Globus pallidus (tissue), 1 donor: ENCODE data around the gene PPP4R3B.
"Not testable (repeated sequence)": the region's sequence is repeated elsewhere in the genome, so short reads cannot be mapped to it uniquely, and the experiment has no call there.

ENCODE experiments used
- DNase-seq: peaks from one replicate; pipeline ENCODE4 v3.0.0-alpha.2; 2015; ENCODE audit warnings: low spot score

PPP4R3B gene

GRCh38 chr2:55595536-55595935 is 21.9 kb downstream of the PPP4R3B start:
- no peak for DNase-seq

DNA sequence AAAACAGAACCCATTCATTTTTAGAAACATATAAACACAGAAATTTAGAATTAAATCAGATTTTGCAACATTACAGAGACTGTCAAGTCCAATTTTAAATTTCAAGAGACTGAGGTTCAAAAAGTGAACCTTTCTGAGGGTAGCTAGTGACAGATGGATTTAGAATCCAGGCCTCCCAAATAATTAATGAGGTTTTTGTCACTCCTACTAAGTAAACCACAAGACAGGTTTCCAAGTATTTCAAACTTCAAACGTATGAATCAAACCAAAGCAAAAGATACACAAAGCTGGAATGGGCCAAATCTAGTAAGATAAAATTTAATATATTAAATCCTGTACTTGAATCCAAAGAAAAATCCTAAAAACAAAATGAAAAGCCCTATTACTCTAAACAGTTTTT is 25.3 kb downstream of the PPP4R3B start:
- no peak for DNase-seq

DNA sequence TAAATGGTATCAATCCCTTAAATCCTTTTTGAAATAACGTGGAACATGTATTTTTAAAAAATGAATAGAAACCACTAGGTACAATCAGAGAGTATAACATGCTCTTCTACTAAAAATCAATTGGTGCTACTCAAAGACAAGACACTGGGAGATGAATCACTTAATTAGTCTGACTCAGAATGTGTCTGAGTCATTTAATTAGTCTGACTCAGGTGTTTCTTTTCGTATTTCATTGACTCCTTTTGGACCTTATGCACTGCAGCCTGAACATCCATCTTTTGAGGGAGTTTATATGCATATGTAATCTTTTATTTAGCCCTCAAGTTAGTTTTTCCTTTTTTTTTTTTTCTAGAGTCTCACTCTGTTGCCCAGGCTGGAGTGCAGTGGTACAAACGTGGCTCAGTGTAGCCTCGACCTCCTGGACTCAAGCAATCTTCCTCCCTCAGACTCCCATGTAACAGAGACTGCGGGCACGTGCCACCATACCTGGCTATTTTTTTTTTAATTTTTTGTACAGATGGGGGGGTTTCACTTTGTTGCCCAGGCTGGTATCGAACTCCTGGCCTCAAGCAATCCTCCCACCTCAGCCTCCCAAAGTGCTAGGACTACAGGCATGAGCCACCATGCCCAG is 26.5 kb downstream of the PPP4R3B start:
- DNase-seq, result no peak

DNA sequence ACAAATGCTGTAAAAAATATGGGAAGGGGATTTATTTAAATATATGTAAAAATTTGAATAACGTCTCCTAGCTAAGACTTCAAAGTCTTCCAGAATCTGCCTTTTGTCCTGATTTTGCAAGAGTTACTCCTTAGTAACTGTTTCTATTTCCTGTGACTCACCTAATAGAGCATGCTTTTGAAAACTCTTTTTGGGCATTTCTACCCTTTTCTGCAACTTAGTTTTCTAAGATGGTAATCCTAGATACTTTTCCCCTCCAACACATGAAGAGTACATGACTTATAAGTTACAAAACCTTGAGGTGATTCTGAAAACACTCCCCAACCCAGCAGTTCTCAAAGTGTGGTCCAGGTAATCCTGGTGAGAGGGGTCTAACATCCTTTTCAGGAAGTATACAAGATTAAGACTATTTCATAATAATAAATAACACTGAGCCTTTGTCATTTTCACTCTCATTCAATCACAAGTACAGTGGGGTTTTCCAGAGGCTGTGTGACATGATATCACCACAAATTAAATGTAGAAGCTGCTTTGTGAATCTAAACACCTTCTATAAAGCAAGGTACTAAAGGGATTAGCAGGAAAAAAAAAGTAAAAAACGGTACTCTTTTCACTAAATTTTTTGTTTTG is 31.9 kb downstream of the PPP4R3B start:
- DNase-seq, result no peak

DNA sequence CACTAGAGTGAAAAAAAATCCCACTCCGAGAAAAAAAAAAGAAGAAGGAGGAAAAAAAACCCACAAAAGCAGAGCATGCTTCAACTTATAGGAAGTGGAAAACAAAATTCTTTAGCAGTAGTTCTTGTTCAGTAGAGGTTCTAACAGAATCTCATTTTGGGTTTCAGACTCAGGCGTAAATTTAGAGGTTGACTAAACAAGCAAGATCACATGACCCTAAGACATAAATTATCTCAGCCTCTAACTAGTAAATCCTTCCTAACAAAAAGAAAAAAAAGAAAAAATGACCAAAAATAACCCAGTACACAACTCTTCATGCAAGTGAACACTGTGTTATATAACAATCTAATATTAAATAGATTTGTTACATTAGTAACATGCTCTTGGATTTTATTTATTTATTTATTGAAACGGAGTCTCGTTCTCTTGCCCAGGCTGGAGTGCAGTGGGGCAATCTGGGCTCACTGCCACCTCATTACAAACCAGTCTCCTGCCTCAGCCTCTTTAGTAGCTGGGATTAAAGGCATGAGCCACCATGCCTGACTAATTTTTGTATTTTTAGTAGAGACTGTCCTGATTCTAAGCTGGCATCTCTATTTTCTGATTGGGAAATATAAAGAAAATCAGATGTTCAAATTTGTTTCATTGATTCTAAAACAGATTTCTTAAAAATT is 35.4 kb downstream of the PPP4R3B start:
- DNase-seq, result peak; percentile 11

GRCh38 chr2:55581435-55581834 is 36.0 kb downstream of the PPP4R3B start:
- no peak for DNase-seq

GRCh38 chr2:55569002-55569401 is 48.4 kb downstream of the PPP4R3B start:
- not testable (repeated sequence) for DNase-seq

DNA sequence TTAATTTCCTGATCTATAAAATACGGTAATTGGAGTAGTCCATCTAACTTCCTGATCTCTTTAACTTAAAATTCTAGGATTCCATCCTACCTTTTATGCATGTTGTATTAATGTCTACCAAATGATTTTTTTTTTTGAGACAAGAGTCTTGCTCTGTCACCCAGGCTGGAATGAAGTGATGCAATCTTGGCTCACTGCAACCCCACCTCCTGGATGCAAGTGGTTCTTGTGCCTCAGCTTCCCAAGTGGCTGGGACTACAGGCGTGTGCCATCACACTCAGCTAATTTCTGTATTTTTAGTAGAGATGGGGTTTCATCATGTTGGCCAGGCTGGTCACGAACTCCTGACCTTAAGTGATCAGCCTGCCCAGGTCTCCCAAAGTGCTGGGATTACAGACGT is 50.1 kb downstream of the PPP4R3B start:
- DNase-seq, result no peak

GRCh38 chr2:55565613-55566012 is 51.8 kb downstream of the PPP4R3B start:
- DNase-seq, result no peak

- no peak for DNase-seq
These were observed 56.6 kb downstream of the PPP4R3B start for GRCh38 chr2:55560855-55561254.

GRCh38 chr2:55556809-55557208 is 60.6 kb downstream of the PPP4R3B start:
- no peak for DNase-seq

- DNase-seq, result no peak
These were observed 61.4 kb downstream of the PPP4R3B start for GRCh38 chr2:55555977-55556376.

DNA sequence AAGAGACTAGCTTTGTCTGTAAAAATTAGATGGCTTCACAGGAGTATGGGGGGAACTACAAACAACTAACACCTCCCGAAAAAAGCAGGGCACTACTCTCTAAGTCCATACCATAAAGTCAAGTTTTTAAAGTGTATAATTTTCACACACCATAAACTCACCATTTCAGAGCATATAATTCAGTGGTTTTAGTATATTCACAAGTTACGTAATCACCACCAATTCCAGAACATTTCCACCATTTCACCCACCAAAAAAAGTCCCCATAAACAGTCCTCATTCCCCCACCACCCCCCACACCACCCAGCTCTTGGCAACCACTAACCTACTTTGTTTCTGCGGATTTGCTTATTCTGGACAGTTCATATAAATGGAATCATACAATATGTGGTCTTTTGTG is 64.1 kb downstream of the PPP4R3B start:
- DNase-seq, result no peak

DNA sequence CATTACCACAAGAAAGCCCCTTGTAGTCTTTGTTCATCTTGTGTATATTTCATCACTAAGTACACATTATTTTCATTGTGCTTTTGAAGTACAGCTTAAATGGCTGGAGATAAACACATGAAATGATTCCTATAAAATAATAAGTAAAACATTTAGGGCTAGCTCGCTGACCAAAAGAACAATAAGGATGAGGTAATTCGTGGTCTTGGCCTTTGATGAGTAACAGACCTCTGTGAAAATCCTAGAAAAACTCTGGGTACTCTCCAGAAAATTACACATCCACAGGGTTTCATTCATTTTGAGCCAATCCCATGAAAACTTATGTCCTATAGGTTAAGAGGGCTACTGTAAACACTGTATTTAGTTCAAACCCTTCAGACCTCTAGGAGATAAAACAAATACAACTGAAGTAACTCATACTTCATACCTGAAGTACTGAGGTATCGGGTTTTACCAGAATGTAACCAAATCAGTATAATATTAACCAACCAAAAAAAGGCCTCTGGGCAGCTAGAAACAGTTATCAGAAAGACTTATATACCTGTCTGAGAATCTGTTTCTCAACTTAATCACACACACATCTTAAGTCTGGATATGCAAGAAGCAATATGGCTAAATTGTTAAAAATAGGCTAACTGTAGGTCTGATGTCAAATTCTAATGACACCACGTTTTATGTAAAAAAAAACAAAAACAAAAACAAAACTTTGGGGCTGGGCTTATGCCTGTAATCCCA is 66.9 kb downstream of the PPP4R3B start:
- DNase-seq, result no peak

GRCh38 chr2:55547679-55548078 is 69.7 kb downstream of the PPP4R3B start:
- not testable (repeated sequence) for DNase-seq

GRCh38 chr2:55547001-55547400 is 70.4 kb downstream of the PPP4R3B start:
- no peak for DNase-seq

DNA sequence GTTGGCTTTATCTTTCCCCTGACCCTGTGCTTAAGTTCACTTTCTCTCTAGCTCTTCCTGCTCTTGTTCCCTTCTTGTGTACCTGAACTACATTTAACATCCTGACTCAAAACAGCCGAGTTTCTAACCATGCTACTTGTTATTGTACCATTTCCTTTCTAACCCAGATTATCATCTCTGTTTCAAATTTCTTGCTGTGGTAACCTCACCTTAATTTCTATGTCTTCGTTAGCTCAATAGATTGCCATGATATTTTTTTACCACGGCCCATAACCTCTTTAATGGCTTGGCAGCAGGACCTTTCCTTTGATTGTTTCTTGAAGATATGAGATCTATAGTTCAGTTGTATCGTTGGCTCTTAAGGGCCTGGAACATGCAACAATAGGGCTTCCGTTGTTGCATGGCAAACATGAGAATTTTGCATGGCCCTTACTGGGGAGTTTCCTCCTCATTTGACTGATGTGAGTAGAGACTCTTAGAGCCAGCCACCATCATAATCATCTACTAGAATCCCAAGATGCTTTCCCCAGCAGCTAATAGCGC is 86.8 kb downstream of the PPP4R3B start:
- no peak for DNase-seq

DNA sequence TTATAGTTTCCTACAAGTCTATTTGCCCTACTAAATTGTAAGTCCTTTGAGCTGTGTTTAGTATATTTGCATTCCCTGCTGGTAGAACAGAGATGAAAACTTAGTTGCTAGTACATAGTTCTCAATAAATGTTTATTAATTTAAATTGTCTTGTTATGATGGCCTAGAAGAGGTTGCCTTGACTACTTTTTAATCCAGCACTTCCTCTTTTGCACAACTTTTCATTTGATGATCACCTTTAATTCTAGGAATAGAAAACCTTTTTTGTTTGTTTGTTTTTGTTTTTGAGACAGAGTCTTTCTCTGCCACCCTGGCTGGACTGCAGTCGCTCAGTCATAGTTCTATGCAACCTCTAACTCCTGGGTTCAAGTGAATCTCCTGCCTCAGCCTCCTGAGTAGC is 91.2 kb downstream of the PPP4R3B start:
- DNase-seq, result no peak

- no peak for DNase-seq
These were observed 92.5 kb downstream of the PPP4R3B start for GRCh38 chr2:55524884-55525437.

DNA sequence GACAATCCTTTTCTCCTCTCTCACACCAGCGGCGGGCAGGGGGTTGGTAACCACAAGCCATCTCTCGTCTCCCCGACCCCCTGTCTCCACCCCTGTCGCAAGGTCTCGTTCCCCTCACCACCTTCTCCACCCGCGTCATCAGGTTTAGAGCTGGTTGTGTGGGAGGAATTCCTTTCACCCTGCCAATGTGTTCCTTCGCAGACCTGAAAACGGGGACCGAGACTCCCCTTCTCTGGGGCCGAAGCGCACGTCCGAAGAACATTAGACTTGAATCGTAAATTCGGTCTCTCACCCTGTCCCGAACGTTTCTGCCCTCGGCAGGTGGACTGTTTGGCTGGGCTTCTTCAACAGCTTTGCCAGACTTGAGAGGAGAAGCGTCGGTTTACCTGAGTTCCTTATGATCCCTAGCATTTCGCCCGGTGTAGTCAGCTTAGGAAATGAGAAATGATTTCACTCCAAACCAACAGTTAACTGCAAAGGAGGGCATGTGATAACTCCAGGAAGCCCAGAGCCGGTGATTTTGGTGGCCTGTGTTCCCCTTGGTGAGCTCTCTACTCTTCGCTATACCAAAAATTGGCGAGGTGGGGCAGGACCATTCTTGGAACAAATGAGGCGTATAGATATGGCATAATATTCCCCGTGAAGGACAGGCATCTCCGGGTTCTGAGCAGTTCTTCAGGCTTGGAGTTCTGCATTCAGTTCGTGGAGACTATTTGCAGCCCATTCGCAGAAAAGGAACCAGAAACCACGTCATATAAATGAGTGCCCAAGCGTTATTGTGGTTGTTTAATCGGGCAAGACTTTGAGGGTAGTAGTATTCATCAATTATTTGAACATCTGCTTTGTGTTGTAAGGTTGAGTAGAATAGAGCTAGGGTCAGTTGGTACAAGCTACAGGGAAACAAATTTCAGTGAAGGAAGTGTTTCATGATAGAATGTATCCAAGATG is 97.2 kb downstream of the PPP4R3B start:
- DNase-seq, result peak; percentile 41

DNA sequence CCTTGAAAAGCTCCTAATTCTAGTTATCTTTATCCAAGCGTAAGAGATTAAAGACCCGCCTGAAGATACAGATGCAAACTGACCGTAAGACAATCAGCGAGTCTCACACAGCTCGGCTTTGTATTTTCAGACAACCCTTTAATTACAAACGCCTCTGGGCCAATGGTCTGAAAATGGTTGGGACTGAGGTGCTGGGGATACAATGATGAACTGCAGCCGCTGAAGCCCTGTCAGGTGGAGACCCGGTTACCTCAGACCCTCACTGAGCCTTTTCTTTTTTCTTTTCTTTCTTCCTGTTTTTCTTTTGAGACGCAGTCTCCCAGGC is 98.6 kb downstream of the PPP4R3B start:
- peak; percentile 21 for DNase-seq
